Mesothelial cell of epicardium (in vitro differentiated cells): ENCODE data around the gene C14orf180. TPM values are rescaled to one million over a fixed set of nuclear protein-coding genes. Genes with fewer than 3 reads are reported as not detected.

Experiments
- DNase-seq, 2 experiments: peaks; one replicate each; pipeline ENCODE4 v3.0.0; 2021; ENCODE audit warnings: low spot score in 2 of 2; ENCODE audit not compliant: unreplicated experiment in 2 of 2
- H3K27ac Mint-ChIP-seq: 2 replicates; pipeline ENCODE4 v1.8.0; 2021; ENCODE audit warnings: mixed read lengths
- H3K27me3 Mint-ChIP-seq: 2 replicates; pipeline ENCODE4 v1.8.0; 2021; ENCODE audit warnings: low read depth, mixed read lengths
- H3K36me3 Mint-ChIP-seq: 2 replicates; pipeline ENCODE4 v1.8.0; 2021; ENCODE audit warnings: mixed read lengths
- H3K4me1 Mint-ChIP-seq: 2 replicates; pipeline ENCODE4 v1.8.0; 2021; ENCODE audit warnings: mixed read lengths
- H3K4me3 Mint-ChIP-seq: 2 replicates; pipeline ENCODE4 v1.8.0; 2021; ENCODE audit warnings: mild to moderate bottlenecking, moderate library complexity, mixed read lengths
- H3K9me3 Mint-ChIP-seq: 2 replicates; pipeline ENCODE4 v1.8.0; 2021; ENCODE audit warnings: mixed read lengths
- total RNA-seq: library from RNA; stranded (reverse); gene quantifications from 3 replicates; pipeline ENCODE4 v1.2.1, GENCODE V29; 2021
- TF ChIP-seq, protein P1 (sequence below): fragments of 200-600 bp; sonication (generic); IDR thresholded peaks from one replicate; pipeline ENCODE4 v1.5.0; 2021; ENCODE audit warnings: antibody characterized with exemption; ENCODE audit not compliant: unreplicated experiment

C14orf180 gene
- total RNA-seq, 1 donor from 2014 or later: 0.36 TPM

DNA sequence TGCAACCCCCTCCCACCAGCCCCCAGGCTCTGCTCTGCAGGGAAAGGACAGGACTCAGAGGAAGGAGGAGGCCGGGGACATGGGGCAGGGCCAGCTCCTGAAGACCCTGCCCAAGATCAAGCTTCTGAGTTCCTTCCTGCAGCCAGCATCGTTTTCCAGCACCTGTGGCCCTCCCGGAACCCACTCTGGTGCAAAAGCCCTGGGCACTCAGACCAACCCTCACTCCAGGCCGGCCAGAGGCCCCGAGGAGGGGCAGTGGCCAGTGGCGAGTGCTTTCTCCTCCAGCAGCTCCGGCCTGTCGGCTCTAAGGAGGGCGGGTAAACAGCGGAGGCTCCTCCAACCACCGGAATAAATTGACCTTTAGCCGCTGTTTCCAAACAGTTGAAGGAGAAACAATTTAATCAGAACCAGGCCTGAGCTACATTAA lies 14.2 kb downstream of the C14orf180 start:
- Mint-ChIP-seq H3K36me3 (no peaks in the 10 kb centered on the region), H3K9me3 (no peaks in the 10 kb centered on the region), H3K27ac (no peak overlapping the region), H3K4me1 (peaks cover 2% of the 10 kb centered on the region), H3K4me3 (no peak overlapping the region), H3K27me3 (peaks cover 13% of the 10 kb centered on the region)
- no peak for DNase-seq
- TF ChIP-seq, protein P1, sequence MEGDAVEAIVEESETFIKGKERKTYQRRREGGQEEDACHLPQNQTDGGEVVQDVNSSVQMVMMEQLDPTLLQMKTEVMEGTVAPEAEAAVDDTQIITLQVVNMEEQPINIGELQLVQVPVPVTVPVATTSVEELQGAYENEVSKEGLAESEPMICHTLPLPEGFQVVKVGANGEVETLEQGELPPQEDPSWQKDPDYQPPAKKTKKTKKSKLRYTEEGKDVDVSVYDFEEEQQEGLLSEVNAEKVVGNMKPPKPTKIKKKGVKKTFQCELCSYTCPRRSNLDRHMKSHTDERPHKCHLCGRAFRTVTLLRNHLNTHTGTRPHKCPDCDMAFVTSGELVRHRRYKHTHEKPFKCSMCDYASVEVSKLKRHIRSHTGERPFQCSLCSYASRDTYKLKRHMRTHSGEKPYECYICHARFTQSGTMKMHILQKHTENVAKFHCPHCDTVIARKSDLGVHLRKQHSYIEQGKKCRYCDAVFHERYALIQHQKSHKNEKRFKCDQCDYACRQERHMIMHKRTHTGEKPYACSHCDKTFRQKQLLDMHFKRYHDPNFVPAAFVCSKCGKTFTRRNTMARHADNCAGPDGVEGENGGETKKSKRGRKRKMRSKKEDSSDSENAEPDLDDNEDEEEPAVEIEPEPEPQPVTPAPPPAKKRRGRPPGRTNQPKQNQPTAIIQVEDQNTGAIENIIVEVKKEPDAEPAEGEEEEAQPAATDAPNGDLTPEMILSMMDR: no peak

DNA sequence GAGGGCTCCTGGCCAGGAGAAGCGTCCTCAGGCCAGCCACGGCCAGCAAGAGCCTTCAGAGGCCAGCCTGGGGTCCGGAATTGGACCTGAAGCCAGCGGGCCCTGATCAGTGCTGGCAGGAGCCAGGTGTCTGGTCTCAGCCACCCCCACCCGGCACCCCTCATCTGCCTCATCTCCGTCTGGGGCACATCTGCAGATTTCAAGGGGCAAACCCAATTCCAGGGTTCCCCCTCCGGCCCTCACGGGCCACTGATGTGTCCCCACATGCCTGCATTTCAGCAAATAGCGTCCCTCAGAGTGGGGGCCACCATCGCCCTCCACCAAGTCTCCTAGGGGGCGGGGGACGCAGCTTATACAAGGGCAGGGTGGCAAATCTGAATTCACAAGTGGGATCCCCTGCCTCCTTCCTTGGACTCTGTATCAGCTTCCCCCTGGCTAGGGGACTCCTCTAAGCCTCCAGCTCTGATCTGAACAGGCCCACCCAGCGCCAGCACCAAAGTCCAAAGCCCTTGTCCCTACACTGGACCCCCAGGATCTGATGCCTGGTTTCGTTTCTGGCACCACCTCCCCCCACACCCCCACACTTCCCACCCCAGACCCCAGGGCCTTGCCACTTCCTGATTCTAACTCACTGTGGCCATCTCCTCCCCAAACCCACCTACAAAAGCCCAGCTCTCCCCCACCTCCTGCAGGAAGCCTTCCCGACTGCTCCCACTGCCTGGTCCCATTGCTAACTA lies 14.9 kb downstream of the C14orf180 start:
- H3K4me1 Mint-ChIP-seq: peaks cover 2% of the 10 kb centered on the region
- peaks cover 15% of the 10 kb centered on the region for H3K27me3 Mint-ChIP-seq
- no peaks in the 10 kb centered on the region for H3K9me3 Mint-ChIP-seq
- no peak overlapping the region for H3K27ac Mint-ChIP-seq
- TF ChIP-seq, protein P1: no peak
- H3K36me3 Mint-ChIP-seq: no peaks in the 10 kb centered on the region
- no peak overlapping the region for H3K4me3 Mint-ChIP-seq
- no peak for DNase-seq

DNA sequence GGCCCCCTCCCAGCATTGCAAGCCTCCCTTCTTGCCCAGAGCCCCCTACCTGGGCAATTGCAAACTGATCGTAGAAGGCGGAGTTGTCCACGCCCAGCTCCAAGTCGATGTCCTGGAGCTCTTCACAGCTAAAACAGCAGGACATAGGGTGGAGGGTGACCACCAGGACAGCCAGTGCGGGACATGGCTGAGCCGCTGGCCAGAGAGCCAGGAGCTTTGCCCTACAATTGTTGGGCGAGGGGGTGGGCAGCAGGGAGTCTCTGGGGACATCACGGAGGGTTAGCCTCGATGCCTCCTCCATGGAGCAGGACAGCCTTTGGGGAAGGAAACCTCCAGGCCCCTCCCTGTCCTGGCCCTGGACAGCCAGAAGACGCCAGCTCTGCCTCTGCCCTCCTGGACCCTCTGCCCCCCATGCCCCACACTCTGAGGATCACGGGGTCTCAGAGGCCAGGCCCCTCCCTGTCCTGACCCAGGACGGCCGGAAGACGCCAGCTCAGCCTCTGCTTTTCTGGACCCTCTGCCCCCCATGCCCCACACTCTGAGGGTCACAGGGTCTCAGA lies 15.6 kb downstream of the C14orf180 start:
- Mint-ChIP-seq H3K36me3 (no peaks in the 10 kb centered on the region), H3K4me1 (peaks cover 2% of the 10 kb centered on the region), H3K9me3 (no peaks in the 10 kb centered on the region), H3K27ac (no peak overlapping the region), H3K27me3 (peaks cover 20% of the 10 kb centered on the region), H3K4me3 (no peak overlapping the region)
- DNase-seq: no peak
- TF ChIP-seq, protein P1: no peak

DNA sequence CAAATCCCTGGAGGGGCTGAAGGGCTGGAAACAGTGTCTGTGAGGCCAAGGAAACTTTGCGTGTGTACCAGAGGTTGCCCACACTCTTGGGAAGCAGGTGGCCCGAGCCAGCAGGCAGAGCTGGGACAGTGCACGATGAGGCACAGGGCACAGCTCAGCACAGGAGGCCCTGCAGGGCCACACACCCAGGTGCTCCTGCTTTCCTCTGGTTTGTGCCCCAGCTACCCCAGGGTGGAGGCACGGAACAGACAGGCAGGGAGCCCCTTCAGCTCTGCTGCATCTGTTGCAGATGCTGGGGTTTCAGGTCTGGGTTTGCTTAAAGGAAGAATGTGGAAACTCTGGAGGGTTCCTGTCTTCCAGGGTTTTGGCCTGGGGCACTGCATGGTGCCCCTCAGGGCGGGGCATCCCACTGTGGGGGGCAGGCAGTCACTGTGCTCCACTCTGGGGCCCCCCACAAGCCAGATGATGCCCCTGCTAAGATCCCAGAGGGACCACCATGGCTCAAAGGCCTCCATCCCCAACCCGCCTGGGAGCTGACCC lies 16.4 kb downstream of the C14orf180 start:
- Mint-ChIP-seq H3K4me3 (no peak overlapping the region), H3K36me3 (no peaks in the 10 kb centered on the region), H3K27me3 (peaks cover 25% of the 10 kb centered on the region), H3K4me1 (no peaks in the 10 kb centered on the region), H3K9me3 (no peaks in the 10 kb centered on the region), H3K27ac (no peak overlapping the region)
- no peak for DNase-seq
- TF ChIP-seq, protein P1: no peak

DNA sequence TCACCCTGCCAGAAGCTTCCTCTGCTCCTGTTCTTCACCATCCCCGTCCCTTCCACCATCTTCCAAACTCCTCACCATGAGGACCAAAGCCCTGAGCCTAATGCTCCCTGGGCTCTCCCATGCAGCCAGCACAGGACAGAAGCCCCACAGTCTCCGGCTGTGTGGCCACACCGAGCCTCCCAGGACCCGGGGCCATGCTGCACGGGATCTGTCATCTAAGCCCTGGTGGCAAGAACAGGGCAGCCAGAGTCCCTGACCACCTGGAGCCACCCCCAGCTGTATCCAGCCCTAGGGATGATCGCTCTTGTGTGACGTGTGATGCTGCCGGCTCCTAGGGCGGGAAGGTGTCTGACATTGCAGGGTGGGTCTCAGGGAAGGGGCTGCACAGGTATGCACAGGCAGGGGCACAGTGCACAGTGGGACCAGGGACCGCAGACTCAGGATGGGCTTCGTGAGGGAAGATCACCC lies 16.9 kb downstream of the C14orf180 start:
- TF ChIP-seq, protein P1: no peak
- Mint-ChIP-seq H3K4me1 (no peaks in the 10 kb centered on the region), H3K27ac (no peak overlapping the region), H3K36me3 (no peaks in the 10 kb centered on the region), H3K4me3 (no peak overlapping the region), H3K9me3 (no peaks in the 10 kb centered on the region), H3K27me3 (peaks cover 27% of the 10 kb centered on the region)
- no peak for DNase-seq
